GM06990 (cell line): ENCODE results near the gene KCNQ2.

ENCODE experiments used
- DNase-seq: peaks from one replicate; pipeline ENCODE4 v3.0.0-alpha.2; 2011; ENCODE audit not compliant: insufficient read length; ENCODE audit errors: extremely low read depth
- H3K27me3 ChIP-seq: replicated peaks from 2 replicates; pipeline ENCODE4 v1.6.0; 2011; ENCODE audit warnings: low read length; ENCODE audit not compliant: control insufficient read depth, insufficient read depth
- H3K36me3 ChIP-seq: 2 replicates; pipeline ENCODE4 v1.5.1; 2011; ENCODE audit warnings: low read length; ENCODE audit not compliant: control insufficient read depth, insufficient read depth
- H3K4me3 ChIP-seq: replicated peaks from 2 replicates; pipeline ENCODE4 v1.5.1; 2011; ENCODE audit warnings: low read depth, mild to moderate bottlenecking, control low read depth, low read length
- TF ChIP-seq, protein P1 (sequence below): IDR thresholded peaks from 2 replicates; pipeline ENCODE4 v1.5.1; 2011; ENCODE audit warnings: low read length, control low read depth, mild to moderate bottlenecking, inconsistent platforms; ENCODE audit not compliant: insufficient read depth, poor library complexity, severe bottlenecking

Gene KCNQ2

DNA sequence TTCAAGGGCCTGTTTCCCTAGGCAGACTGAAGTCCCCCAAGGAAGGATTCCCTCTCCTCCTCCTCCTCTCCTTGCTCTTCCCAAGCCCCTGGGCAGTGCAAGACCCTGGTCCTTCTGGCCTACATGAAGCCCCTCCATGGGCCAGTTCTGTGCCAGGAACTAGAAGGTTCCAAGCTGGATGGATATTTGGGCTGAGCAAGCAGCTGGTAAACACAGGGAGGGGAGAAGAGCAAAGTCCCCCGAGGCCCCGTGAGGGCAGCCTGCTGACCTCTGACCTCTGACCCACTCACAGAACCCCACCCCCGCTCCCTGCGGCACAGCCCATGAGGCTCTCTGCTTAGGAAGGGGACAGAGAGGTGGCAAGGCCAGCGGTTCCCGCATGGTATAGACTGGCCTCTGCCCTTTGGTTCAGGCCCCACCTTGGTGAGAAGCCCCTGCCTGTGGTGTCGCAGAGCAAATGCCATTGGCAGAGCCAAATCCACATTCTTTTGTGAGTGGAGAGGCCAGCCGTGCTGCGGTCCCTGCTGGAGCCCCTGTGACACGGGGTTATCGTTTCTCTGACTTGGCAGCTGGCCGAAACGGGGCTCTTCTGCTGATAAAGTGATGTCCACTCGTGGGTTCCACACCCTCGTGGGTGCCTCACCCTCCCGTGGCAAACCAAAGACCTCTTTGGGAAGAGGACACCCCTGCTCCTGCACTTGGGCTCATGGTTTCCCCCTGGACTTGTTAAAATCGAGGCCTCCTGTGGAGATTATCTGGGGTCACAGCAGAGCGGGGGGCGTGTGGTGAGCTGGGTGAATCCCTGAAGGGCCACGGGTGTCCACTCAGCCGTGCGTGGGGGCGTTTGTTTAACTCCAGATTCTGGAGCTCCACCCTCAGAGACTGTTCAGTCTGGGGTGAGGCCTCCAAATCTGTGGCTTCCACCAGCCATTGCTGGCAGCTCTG lies 109.2 kb downstream of the KCNQ2 start:
- Histone ChIP-seq H3K27me3 (peaks cover 2% of the 10 kb centered on the region; the same call in 1 of the 2 replicates), H3K4me3 (no peak overlapping the region), H3K36me3 (no peaks in the 10 kb centered on the region)
- DNase-seq, result no peak
- TF ChIP-seq, protein P1, sequence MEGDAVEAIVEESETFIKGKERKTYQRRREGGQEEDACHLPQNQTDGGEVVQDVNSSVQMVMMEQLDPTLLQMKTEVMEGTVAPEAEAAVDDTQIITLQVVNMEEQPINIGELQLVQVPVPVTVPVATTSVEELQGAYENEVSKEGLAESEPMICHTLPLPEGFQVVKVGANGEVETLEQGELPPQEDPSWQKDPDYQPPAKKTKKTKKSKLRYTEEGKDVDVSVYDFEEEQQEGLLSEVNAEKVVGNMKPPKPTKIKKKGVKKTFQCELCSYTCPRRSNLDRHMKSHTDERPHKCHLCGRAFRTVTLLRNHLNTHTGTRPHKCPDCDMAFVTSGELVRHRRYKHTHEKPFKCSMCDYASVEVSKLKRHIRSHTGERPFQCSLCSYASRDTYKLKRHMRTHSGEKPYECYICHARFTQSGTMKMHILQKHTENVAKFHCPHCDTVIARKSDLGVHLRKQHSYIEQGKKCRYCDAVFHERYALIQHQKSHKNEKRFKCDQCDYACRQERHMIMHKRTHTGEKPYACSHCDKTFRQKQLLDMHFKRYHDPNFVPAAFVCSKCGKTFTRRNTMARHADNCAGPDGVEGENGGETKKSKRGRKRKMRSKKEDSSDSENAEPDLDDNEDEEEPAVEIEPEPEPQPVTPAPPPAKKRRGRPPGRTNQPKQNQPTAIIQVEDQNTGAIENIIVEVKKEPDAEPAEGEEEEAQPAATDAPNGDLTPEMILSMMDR, result no peak

DNA sequence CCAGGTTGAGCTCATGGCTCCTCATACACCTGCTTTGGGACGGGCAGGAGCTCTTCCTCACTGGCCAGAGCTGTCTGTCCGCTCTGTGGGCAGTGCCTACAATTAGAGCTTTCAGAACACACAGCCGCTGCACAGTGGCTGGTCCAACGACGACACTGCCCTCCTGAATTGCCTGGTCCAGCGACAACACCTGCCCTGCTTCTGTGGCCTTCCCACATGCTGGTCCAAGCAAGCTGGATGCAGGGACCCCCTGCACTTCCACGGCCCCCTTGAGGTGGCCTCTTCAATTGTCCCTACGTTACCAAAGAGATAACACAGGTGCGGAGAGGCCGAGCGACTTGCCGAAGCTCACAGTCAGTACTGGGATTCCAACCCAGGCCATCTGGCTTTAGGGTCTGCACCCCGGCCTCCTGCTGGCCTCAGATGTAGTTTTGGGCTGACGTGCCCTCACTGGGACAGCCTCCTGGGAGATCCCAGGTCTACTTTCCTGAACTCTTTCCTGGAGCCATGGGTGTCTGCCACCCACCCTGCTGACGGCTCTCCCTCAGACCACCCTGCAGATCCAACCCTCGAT lies 109.9 kb downstream of the KCNQ2 start:
- Histone ChIP-seq H3K36me3 (no peaks in the 10 kb centered on the region), H3K27me3 (peaks cover 2% of the 10 kb centered on the region; the same call in 1 of the 2 replicates), H3K4me3 (no peak overlapping the region)
- TF ChIP-seq, protein P1, result no peak
- no peak for DNase-seq

DNA sequence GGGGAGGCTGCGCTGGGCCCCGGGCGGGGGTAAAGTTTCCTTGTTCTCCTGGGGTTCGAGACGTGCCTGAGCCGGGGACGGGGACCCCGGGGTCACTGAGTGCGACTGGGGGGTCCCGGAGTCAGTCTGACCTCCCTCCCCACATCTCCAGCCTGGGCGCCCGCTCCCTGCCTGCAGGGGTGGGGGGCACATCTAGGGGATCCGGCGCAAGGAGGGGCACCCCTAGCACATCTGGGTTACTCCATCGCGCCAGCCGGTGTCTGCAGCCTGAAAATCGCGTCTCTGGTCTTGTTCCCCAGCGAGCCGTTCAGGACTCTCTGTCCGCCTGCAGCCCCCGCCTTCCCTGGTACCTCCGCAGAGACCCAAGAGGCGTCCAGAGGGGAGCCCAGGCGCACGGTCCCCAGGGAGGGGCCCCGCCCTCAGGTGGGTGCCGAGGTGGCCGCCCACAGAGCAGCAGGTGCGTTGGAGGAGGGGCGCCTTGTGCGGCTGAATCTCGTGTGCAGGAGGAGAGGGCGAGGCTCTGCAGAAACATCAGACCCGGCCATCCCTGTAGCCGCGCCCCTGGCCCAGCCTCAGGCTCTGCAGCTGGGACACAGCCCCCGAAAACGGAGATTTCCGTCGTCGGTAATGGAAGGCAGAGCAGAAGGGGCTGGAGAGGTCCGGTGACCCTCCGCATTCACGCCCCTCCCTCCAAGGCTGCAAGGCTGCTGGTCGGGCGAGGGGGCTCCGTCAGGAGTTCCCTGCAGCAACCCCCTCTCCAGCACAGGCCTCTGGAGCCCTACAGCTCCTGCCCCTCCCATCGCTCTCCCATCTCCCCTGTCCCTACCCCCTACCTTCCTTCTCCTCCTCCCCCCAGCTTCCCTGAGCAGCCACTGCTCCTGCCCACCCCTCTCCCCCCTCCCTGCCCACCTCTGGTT lies 110.7 kb downstream of the KCNQ2 start:
- TF ChIP-seq, protein P1, result no peak
- H3K4me3 ChIP-seq, result no peak overlapping the region

DNA sequence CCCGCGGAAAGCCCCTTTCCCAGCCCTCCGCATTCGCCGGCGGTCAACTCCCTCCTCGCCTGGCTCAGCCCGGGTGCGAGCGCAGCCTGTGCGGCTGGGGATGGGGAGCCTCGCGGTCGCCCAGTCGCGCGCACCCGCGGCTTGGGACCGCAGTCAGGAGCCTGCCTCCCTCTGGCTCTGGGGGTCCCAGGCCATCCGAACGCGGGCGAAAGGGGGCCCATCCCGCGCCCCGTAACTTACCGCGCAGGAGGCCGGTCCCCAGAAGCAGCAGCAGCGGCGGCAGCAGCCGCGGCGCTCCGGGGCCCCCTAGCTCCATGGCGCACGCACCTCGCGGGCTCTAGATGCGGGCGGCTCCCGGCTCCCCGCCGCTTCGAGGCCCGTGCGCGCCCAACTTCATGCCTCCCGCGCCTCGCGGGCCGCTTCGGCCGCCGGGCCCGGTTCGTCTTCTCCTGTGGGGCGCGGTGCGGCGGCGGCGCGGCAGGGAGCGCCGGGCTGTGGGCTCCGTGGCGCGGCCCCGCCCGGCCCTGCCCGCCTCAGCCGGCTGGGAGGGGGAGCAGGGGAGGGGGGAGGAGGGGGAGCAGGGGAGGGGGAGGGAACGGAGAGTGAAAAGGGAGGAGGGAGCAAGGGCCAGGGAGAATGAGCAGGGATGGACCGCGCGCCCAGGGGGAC lies 111.5 kb downstream of the KCNQ2 start, which contains the start of gene CHRNA4:
Gene CHRNA4, minus strand, starts transcription at position 500 of the 669 bp plus-strand sequence. Its CDS starts 184 bp downstream, at position 316.
- TF ChIP-seq, protein P1, result no peak
- Histone ChIP-seq H3K36me3 (no peaks in the 10 kb centered on the region), H3K27me3 (peaks cover 2% of the 10 kb centered on the region; the same call in 1 of the 2 replicates), H3K4me3 (no peak within 1 kb of the TSS)
- no peak for DNase-seq

More for the DNA sequence above, 110.7 kb downstream of the KCNQ2 start:
- Histone ChIP-seq H3K27me3 (peaks cover 2% of the 10 kb centered on the region; the same call in 1 of the 2 replicates), H3K36me3 (no peaks in the 10 kb centered on the region)
- no peak for DNase-seq
